HepG2 (cell line): ENCODE measurements around the gene SGCD. TPM values are rescaled to one million over a fixed set of nuclear protein-coding genes. Genes with fewer than 3 reads are reported as not detected.

Experiments used
- ATAC-seq: fragments of 200-7000 bp; cut with Tn5 transposase; 3 replicates; pipeline ENCODE4 v1.9.1; 2020; ENCODE audit warnings: mild to moderate bottlenecking, moderate library complexity
- BruUV-seq: library from RNA; stranded (reverse); fragments of 400-500 nt; replicated peaks from 2 replicates; lab custom pipeline; 2021; lab: Mats Ljungman, UMichigan
- CTCF ChIA-PET: fragments of 300-600 bp; formaldehyde crosslinking; extraction: SDS; loops from one replicate; lab custom pipeline; 2021; ENCODE audit warnings: low total read pairs, inconsistent platforms, low intra/inter-chr PET ratio; lab: Yijun Ruan, JAX
- POLR2A ChIA-PET: fragments of 350-600 bp; sonication (Branson Sonifier 250); formaldehyde crosslinking; loops from one replicate; lab custom pipeline; 2020; ENCODE audit warnings: antibody characterized with exemption, inconsistent platforms; lab: Yijun Ruan, JAX
- DNase-seq: peaks from one replicate; pipeline ENCODE4 v3.0.0-alpha.2; 2015; ENCODE audit warnings: low spot score
- FAIRE-seq: peaks from 3 replicates; lab custom pipeline; 2011; peaks lifted over from hg19 to GRCh38; lab: Jason Lieb, UNC
- H2AFZ ChIP-seq: one replicate; pipeline ENCODE4 v1.6.1; 2011; ENCODE audit warnings: low read length, inconsistent platforms
- H3K27ac ChIP-seq: fragments of 300-600 bp; 3 replicates; pipeline ENCODE4 v1.8.0; 2011; ENCODE audit warnings: mixed run types, mild to moderate bottlenecking, mixed read lengths, low read length, inconsistent platforms; ENCODE audit not compliant: insufficient read depth; ENCODE audit errors: extremely low read length
- H3K27me3 ChIP-seq, 2 experiments: fragments of 200-600 bp in 1 of 2; 2 replicates in 1 of 2; 3 replicates in 1 of 2; pipeline versions ENCODE4 v1.6.0 to v1.8.0; 2011; ENCODE audit warnings: low read length in 2 of 2, mild to moderate bottlenecking in 2 of 2, moderate library complexity in 2 of 2, inconsistent platforms in 1 of 2; ENCODE audit not compliant: insufficient read depth in 2 of 2, control insufficient read depth in 1 of 2
- H3K36me3 ChIP-seq, 2 experiments: fragments of 200-600 bp in 1 of 2; replicated peaks in 1 of 2; 2 replicates in 1 of 2; 3 replicates in 1 of 2; pipeline versions ENCODE4 v1.5.1 to v1.8.0; 2011; ENCODE audit warnings: low read length in 2 of 2, inconsistent platforms in 1 of 2; ENCODE audit not compliant: insufficient read depth in 2 of 2, control insufficient read depth in 1 of 2
- H3K4me1 ChIP-seq: 2 replicates; pipeline ENCODE4 v1.5.1; 2012; ENCODE audit warnings: low read length, inconsistent platforms; ENCODE audit not compliant: insufficient read depth
- H3K4me2 ChIP-seq: 2 replicates; pipeline ENCODE4 v1.6.0; 2011; ENCODE audit warnings: low read depth, low read length, inconsistent platforms
- H3K4me3 ChIP-seq, 3 experiments: fragments of 200-600 bp in 1 of 3; sonication (generic), shearing (Covaris generic) in 1 of 3; replicated peaks in 1 of 3; 2 replicates each; pipeline ENCODE4 v1.5.1; 2011 to 2016; ENCODE audit warnings: low read length in 3 of 3, inconsistent platforms in 2 of 3, low read depth in 2 of 3, mild to moderate bottlenecking in 2 of 3, control low read depth in 1 of 3, mixed read lengths in 1 of 3; ENCODE audit not compliant: insufficient read depth in 1 of 3
- H3K79me2 ChIP-seq: one replicate; pipeline ENCODE4 v1.6.1; 2011; ENCODE audit warnings: low read length, inconsistent platforms; ENCODE audit not compliant: insufficient read depth
- H3K9ac ChIP-seq: 2 replicates; pipeline ENCODE4 v1.6.0; 2011; ENCODE audit warnings: mild to moderate bottlenecking, low read depth, low read length, inconsistent platforms; ENCODE audit not compliant: insufficient read depth
- H3K9me3 ChIP-seq: 2 replicates; pipeline ENCODE4 v1.5.1; 2012; ENCODE audit warnings: mild to moderate bottlenecking, low read length
- H4K20me1 ChIP-seq: 2 replicates; pipeline ENCODE4 v1.6.0; 2011; ENCODE audit warnings: inconsistent platforms, mild to moderate bottlenecking, low read length, moderate library complexity; ENCODE audit not compliant: insufficient read depth
- HCFC1 ChIP-seq: fragments of 150-350 bp; IDR thresholded peaks from 2 replicates; pipeline ENCODE4 v1.6.1; 2014; ENCODE audit warnings: low read depth, low read length
- HMGXB3 ChIP-seq: sonication (generic); formaldehyde crosslinking; IDR thresholded peaks from 2 replicates; pipeline ENCODE4 v1.4.0; 2020; ENCODE audit warnings: missing genetic modification reagents, borderline replicate concordance
- HNF4A ChIP-seq: sonication (generic); formaldehyde crosslinking; IDR thresholded peaks from 2 replicates; pipeline ENCODE4 v1.4.0; 2020; ENCODE audit warnings: missing genetic modification reagents
- HNRNPK ChIP-seq: fragments of 200-400 bp; formaldehyde crosslinking; IDR thresholded peaks from 2 replicates; pipeline ENCODE4 v1.6.1; 2018; ENCODE audit warnings: low read length, low read depth, moderate library complexity, mild to moderate bottlenecking; ENCODE audit not compliant: poor library complexity, severe bottlenecking
- RBM39 ChIP-seq: fragments of 200-400 bp; formaldehyde crosslinking; IDR thresholded peaks from one replicate; pipeline ENCODE4 v1.6.1; 2018; ENCODE audit warnings: antibody characterized with exemption, mild to moderate bottlenecking, low read depth, low read length; ENCODE audit not compliant: poor library complexity, severe bottlenecking
- SKIL ChIP-seq: sonication (generic); formaldehyde crosslinking; IDR thresholded peaks from 2 replicates; pipeline ENCODE4 v1.8.0; 2022; ENCODE audit warnings: missing genetic modification reagents, mild to moderate bottlenecking, moderate library complexity, borderline replicate concordance
- TAF15 ChIP-seq: fragments of 200-400 bp; formaldehyde crosslinking; IDR thresholded peaks from one replicate; pipeline ENCODE4 v1.6.1; 2018; ENCODE audit warnings: mild to moderate bottlenecking, low read depth, low read length; ENCODE audit not compliant: poor library complexity, severe bottlenecking
- WGBS: methylation state at CpG from one replicate; pipeline ENCODE4 v1.1.6; 2017; ENCODE audit warnings: low lambda C conversion rate; 5-methylcytosine and 5-hydroxymethylcytosine counted together
- in situ Hi-C: cut with HindIII; loops from 2 replicates; pipeline ENCODE4 v1.10.0; 2017; ENCODE audit warnings: low pct_unique_long_range_greater_than_20kb; ENCODE audit not compliant: extremely low pct_ligation_motif_present
- intact Hi-C: fragments of 100-400 bp; cut with micrococcal nuclease; formaldehyde crosslinking; loops from one replicate; pipeline ENCODE4 v1.10.0; 2022; ENCODE audit not compliant: unreplicated experiment
- polyA plus RNA-seq, 8 experiments: library from polyadenylated mRNA; depleted of rRNA in 3 of 8; stranded (reverse) in 7 of 8; unstranded in 1 of 8; fragments of >200 nt; fragmentation: Illumina TruSeq in 4 of 8; extraction: Trizol in 4 of 8; gene quantifications; 2 replicates each; pipeline versions ENCODE4 v1.2.1 to v1.2.3, GENCODE V29; 2011 to 2016; ENCODE audit warnings: low read depth in 4 of 8, missing spikeins in 1 of 8, mixed read lengths in 1 of 8; ENCODE audit not compliant: insufficient read depth in 1 of 8
- total RNA-seq, 5 experiments: library from RNA; depleted of rRNA; stranded (reverse); fragments of >200 nt; fragmentation: Illumina TruSeq; extraction: Trizol; gene quantifications; 2 replicates each; pipeline ENCODE4 v1.2.3, GENCODE V29; 2016; ENCODE audit warnings: low read depth in 1 of 5

Gene SGCD
- total and polyA plus RNA-seq, 2 of the 13 experiments (the other 11 are each of a cell fraction or from before 2014, with no cell fraction given): not detected

- TF ChIP-seq HMGXB3 (CRISPR knock-in tag) (no peak), TAF15 (no peak), HNF4A (CRISPR knock-in tag) (no peak), RBM39 (no peak)
These were observed 119.6 kb downstream of the SGCD start (continued) for GRCh38 chr5:156446526-156446925.

DNA sequence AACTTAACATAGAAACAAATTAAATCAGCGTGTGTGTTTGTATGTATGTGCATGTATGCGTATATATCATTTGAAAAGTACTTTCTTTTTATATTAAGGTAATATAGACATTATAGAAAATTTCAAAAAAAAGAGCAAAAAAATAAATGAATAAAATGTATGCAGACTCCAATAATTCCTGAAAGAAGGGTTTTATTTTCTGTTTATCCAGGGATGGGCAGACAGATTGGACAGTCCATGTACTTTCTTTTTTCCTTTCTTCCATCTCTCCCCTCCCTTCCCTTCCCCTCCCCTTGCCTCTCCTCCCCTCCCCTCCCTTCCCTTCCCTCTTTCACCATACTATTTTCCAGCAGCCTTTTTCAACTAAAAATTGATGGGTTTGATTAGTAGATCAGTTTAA, 123.8 kb downstream of the SGCD start:
- H3K27me3 ChIP-seq: no peaks in the 10 kb centered on the region
- H3K9me3 ChIP-seq: no peaks in the 10 kb centered on the region
- CTCF ChIA-PET: no interaction called here
- ATAC-seq (no peak), FAIRE-seq (no peak), DNase-seq (no peak)
- H3K4me2 ChIP-seq: no peak overlapping the region
- TF ChIP-seq HCFC1 (no peak), SKIL (CRISPR knock-in tag) (no peak), HNRNPK (peak; percentile 91)
- no peak overlapping the region for H2AFZ ChIP-seq
- H3K4me1 ChIP-seq: no peaks in the 10 kb centered on the region
- H3K4me3 ChIP-seq: no peak overlapping the region
- intact Hi-C loops: no loop called here
- POLR2A ChIA-PET: no interaction called here
- no peak overlapping the region for H3K27ac ChIP-seq
- H3K36me3 ChIP-seq: no peaks in the 10 kb centered on the region
- BruUV-seq: no TSS peak
- WGBS: 2% methylated on average over 2 of the region's 2 CpGs
- H3K79me2 ChIP-seq: no peaks in the 10 kb centered on the region
- in situ Hi-C loops: no loop called here
- H3K9ac ChIP-seq: no peak overlapping the region
- no peaks in the 10 kb centered on the region for H4K20me1 ChIP-seq
